GM21423 (cell line): ENCODE measurements around the gene ZNF296.

Experiments
- ATAC-seq: cut with Tn5 transposase; IDR thresholded peaks from one replicate; pipeline ENCODE4 v1.9.1; 2021; ENCODE audit warnings: mild to moderate bottlenecking, moderate library complexity; ENCODE audit not compliant: unreplicated experiment

Gene ZNF296

DNA sequence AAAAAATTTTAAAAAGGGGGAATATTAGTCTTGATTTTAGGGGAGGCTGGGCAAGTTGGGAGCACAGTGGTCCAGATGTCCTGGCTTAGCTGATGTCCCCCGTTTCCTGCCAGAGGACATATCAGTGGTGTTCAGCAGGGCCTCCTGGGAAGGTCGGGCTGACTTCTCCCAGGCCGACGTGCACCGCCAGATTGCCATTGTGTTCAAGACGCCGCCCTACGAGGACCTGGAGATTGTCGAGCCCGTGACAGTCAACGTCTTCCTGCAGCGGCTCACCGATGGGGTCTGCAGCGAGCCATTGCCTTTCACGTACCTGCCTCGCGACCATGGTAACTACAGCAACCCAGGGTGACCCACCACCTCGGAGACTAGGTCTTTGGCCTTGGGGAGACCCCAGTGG, 43.9 kb downstream of the ZNF296 start:
- no peak for ATAC-seq

GRCh38 chr19:45030825-45031224, 45.5 kb downstream of the ZNF296 start:
- no peak for ATAC-seq

DNA sequence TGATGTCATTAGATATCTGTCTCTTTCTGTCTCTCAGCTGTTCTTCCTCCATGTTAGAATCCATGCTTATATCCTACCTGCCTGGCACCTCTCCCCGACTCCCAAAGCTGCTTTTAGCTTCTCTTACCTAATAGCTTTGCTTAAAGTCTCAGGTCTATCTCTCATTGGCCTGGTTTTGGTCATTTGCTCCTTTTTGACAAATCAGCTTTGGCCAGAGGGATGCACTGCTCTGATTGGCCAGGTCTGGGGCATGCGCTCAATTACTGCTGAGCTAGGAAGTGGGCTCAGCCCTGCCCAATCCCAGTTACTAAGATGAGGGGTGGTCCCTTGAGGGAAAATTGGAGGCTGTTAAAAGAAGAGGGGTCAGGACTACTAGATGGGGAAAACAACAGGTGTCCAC, 48.9 kb downstream of the ZNF296 start:
- no peak for ATAC-seq

- ATAC-seq: no peak
These were observed 51.0 kb downstream of the ZNF296 start for GRCh38 chr19:45025264-45025663.

DNA sequence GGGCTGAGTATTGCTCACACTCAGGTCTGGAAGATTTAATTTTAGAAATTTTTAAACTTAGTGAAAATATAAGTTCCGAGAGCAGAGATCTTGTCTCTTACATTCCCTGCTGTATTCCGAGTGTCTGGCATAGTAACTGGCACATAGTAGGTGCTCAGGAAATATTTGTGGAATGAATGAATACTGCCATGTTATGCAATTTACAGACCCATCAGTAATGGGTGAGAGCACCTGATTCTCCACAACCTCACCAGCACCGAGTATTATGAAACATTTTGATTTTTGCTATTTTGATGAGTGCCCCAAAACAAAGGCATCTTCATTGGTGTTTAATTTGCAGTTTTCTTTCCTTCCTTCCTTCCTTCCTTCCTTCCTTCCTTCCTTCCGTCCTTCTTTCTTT, 53.2 kb downstream of the ZNF296 start:
- no peak for ATAC-seq

DNA sequence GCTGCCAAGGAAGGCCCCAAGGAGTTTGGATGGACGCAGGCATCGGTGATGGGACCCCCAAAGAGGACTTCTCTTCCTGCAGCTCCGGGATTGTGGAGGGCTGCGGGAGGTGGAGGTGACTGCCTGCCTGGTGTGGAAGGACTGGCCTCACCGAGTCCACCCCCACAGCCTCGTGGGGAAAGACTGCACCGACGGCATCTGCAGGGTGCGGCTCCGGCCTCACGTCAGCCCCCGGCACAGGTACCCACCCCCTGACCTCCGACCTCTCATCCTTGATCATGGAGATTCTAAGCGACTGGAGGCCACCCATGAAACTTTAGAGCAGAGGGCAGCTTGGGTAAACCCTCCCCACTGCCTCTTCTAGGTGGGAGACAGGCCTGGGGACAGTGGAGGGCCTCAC, 54.3 kb downstream of the ZNF296 start:
- ATAC-seq: no peak
